Measurements from ENCODE around the gene WDCP. TPM values are rescaled to one million over a fixed set of nuclear protein-coding genes. Genes with fewer than 3 reads are reported as not detected.

WDCP gene, protein sequence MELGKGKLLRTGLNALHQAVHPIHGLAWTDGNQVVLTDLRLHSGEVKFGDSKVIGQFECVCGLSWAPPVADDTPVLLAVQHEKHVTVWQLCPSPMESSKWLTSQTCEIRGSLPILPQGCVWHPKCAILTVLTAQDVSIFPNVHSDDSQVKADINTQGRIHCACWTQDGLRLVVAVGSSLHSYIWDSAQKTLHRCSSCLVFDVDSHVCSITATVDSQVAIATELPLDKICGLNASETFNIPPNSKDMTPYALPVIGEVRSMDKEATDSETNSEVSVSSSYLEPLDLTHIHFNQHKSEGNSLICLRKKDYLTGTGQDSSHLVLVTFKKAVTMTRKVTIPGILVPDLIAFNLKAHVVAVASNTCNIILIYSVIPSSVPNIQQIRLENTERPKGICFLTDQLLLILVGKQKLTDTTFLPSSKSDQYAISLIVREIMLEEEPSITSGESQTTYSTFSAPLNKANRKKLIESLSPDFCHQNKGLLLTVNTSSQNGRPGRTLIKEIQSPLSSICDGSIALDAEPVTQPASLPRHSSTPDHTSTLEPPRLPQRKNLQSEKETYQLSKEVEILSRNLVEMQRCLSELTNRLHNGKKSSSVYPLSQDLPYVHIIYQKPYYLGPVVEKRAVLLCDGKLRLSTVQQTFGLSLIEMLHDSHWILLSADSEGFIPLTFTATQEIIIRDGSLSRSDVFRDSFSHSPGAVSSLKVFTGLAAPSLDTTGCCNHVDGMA
- 12.4 TPM for total RNA-seq

DNA sequence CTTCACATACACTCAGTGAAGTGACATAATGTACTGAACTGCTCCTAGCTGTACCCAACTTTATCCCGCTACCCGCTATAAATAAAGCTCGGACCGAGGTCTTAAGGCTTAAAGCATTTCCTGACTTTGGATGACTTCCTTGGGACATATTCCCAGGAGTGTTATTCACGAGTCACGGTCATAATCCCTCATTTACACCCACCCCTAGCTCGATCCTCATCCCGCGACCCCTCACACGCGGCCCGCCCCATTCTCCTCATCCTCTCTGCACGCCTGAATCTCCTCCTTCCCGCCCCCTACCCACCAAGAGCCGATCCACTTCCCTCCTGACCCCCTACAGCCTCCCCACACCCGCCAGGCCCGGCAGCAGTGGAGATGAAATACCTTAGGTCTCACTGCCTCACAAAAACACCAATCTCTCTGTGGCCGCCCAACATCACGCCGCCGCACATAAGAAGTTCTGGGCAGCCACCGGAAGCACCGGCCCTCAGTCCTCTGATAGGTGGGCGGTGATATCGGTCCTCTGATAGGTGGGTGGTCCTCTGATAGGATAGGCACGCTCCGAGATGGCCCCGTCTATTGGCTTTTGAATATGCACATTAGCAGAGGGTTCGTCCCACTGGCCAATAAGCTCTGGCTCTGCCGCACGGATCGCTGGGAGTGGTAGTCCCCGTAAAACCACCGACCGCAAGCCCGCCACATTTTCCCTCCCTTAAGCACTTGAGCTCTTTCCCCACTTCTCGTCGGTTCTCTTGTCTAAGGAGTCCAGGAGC is at the start of gene WDCP:
TSS of gene WDCP (minus strand) at position 462 of the 773 bp plus-strand sequence. CDS start 7,897 bp downstream, outside the sequence.

DNA sequence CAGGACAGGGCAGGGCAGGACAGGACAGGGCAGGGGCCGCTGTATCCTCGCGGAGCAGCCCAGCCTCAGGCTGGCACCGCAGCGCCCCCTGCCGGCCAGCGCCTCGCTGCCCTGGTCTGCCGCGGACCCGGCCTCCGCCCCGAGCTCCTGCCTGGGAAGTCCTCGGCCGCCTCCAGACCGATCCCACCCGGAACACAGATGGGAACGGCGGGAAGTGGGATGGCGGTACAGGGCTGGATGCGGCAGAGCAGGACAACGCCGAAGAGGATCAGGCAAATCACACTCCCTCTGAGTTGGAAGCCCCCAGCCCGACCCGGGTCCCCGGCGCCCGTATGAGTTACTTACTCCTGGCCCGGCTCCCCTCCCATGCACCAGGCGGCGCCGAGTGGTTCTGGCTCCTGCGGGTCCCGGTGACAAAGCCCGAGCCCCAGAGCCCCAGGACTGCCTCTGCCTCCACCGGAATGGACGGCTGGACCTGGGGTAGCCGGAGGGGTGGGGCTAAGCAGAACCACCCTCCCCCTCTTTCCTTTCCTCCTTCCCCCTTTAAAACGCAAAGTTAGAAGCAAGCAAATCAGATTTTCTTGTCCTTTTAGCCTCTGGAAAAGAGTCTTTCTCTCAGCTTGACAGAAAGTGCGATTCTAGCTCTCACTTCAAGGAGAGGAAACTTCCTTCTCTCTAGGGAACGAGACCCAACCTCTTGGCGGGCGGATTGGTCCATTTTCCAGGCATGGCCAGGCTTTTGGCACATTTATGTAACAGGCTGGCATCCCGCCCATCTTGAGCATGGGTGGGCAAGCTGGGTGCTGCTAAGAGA is 37.4 kb upstream of the WDCP start, which contains the start of gene TP53I3:
TSS of gene TP53I3 (minus strand) at position 449 of the 814 bp plus-strand sequence. CDS start 508 bp downstream, outside the sequence.

DNA sequence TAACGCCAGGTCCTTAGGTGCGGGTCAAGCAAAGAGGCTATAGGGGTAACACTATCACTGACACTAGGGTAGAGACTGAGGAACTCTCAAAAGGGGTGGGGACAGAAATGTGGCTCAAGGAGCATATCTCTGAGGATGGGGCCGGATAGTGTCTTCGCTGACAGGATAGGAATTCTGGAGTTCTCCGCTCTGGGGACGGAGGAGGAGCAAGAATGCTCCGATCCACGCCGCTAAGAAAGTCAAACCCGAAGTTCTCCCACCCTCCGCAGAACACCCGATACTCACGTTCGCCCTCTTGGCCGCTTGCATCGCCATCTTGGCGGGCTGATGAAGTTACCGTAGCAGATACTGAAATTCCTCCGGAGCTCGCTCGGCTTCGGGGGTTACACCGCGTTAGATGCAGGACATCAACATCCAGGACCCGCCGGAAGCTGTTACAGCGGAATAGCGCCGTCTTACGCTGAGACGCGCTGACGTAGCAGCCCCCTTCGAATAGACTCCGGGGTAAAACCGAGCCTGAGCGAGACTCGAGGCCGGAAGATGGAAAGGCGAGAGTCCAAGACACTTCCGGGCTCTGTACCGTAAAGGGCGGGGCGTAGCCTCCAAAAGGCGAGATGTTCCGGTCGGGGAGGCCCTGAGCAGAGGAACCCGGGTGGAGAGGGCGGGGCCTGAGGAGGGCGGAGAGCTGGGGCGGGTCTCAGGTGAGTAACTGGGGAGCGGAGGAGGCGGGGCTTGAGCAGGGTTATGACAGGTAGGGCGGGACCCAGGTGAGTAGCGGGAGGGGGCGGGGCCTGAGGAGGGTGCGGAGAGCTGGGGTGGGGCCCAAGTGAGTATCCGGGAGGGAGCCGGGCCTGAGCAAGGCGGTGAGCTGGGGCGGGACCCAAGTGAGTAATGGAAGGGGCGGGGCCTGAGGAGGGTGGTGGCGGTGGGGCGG is 29.0 kb upstream of the WDCP start, which contains the start of gene SF3B6:
TSS of gene SF3B6 (minus strand) at position 412 of the 934 bp plus-strand sequence. CDS start at position 315, 97 bp downstream.

DNA sequence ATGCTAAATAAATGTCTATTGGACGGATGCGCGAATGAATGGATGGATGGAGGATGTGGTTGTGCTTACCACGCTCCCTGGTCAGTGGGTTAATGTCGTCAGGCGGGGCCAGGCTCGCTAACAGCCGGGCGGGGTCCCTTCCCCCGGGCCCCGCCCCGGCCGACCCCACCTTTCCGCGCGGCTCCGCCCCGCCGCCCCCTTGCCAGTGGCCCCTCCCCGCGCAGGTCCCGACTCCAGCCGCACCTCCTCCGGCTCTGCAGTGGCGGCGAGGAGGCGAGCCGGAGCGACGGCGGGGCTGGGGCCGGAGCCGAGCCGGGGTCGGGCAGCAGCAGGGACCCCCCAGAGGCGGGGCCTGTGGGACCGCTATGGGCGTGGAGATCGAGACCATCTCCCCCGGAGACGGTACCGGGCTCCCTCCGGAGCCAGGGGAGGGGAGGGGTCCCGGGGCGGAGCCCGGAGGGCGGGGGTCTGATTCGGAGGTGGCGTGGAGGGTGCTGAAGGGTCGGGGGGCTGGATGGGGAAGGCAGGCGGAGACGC is 2.4 kb upstream of the WDCP start, which contains the start of gene FKBP1B:
TSS of gene FKBP1B (plus strand) at position 257 of the 537 bp plus-strand sequence. CDS start at position 366, 109 bp downstream.

DNA sequence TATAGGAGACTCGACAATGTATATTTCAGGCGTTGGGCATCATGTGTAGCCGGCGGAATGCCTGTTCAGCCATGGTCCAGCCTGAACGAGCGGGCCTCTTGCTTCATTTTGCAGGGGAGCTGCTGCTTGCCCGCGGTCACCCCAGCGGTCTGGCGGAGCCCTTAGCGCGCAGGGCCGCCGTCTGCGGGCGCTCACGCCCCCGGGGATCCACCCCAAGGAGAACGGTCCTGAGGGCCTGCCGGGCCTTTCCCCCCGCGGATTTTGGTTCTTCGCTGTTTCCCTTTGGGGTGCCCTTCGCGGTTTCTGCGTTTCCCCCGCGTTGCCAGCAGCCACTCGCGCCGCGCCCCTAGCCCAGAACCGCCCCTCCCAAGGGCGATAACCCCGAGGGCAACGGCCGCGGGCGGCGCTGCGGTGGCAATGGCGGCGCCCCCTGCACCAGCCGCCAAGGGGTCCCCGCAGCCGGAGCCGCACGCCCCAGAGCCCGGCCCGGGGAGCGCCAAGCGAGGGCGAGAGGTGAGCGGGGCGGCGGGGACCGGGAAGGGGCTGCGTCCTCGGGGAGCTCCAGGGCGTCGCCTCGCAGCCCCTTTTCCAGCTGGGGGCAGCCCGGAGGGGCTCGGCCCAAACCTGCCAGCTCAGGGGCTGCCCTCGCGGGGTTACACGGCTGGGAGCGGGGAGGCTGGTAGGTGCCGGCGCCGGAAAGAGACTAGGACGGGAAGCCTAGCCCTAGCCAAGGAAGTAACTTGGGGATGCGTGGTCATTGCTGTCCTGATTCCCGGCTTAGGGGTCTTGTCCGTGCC is 37.3 kb downstream of the WDCP start, which contains the start of gene MFSD2B:
TSS of gene MFSD2B (plus strand) at position 406 of the 797 bp plus-strand sequence. CDS start at position 418, 12 bp downstream.

Small RNA genes lying within 50 kb of the gene (small RNA-seq; reads per million reads assigned to genes)
- gene RN7SL610P (ENCODE audit: low replicate concordance): not detected
- not detected for gene RNU6-370P (ENCODE audit: low replicate concordance)

Other genes with a start within 250 kb of the WDCP start
- gene ATAD2B, start 120.3 kb downstream of the WDCP start, total RNA-seq: 30.5 TPM
- gene UBXN2A, start 106.9 kb downstream of the WDCP start, total RNA-seq: 15.2 TPM
- gene MFSD2B, start 37.3 kb downstream of the WDCP start, total RNA-seq: 2.2 TPM
- 5.9 TPM for gene FKBP1B, start 2.4 kb upstream of the WDCP start, total RNA-seq
- 94.9 TPM for gene SF3B6, start 28.9 kb upstream of the WDCP start, total RNA-seq
- gene TP53I3, start 37.4 kb upstream of the WDCP start, total RNA-seq: 42.1 TPM
- gene PFN4, start 75.9 kb upstream of the WDCP start, total RNA-seq: 2.6 TPM
- gene FAM228B, start 76.1 kb upstream of the WDCP start, total RNA-seq: 18.7 TPM
- 1.7 TPM for gene FAM228A, start 127.7 kb upstream of the WDCP start, total RNA-seq

All from metanephros (tissue), 2 donors.